ENCODE data around the gene TMEM207. TPM values are rescaled to one million over a fixed set of nuclear protein-coding genes. Genes with fewer than 3 reads are reported as not detected.

Gene TMEM207
- total and polyA plus RNA-seq, 2 of the 8 experiments (the other 6 are each of a cell fraction or from before 2014, with no cell fraction given): not detected

- Histone ChIP-seq H2BK15ac (ENCODE audit: low read length) (no peak overlapping the region), H3K23me2 (ENCODE audit: low read depth, low read length) (no peaks in the 10 kb centered on the region), H3K56ac (replicated peaks; ENCODE audit: insufficient read length, low read depth, low read length) (no peak overlapping the region), H3K23ac (ENCODE audit: insufficient read length) (no peak overlapping the region), H2AFZ (ENCODE audit: low read length) (no peak overlapping the region), H3K79me2 (ENCODE audit: control insufficient read depth in 1 of 2, insufficient read depth in 2 of 2, low read length in 2 of 2) (no peaks in the 10 kb centered on the region), H3K4me2 (ENCODE audit: insufficient read depth in 1 of 2, low read depth in 2 of 2, low read length in 2 of 2) (no peak overlapping the region), H2BK120ac (replicated peaks; ENCODE audit: low read depth, low read length) (no peak overlapping the region), H2BK20ac (ENCODE audit: low read length) (no peak overlapping the region), H4K8ac (ENCODE audit: extremely low read depth, insufficient read depth, low read length) (no peak overlapping the region), H4K5ac (ENCODE audit: insufficient read length, low read depth, low read length) (no peak overlapping the region), H3K4me1 (replicated peaks in 1 of 4; ENCODE audit: control insufficient read depth in 3 of 4, insufficient read depth in 4 of 4, low read length in 3 of 4) (no peaks in the 10 kb centered on the region), H3K27me3 (replicated peaks in 1 of 4; ENCODE audit: control insufficient read depth in 3 of 4, extremely low read depth in 1 of 4, insufficient read depth in 3 of 4, low read length in 3 of 4) (no peaks in the 10 kb centered on the region), H2AK5ac (ENCODE audit: low read depth, low read length) (no peak overlapping the region), H2BK5ac (ENCODE audit: low read depth, low read length) (no peak overlapping the region), H3K79me1 (ENCODE audit: low read depth, low read length) (no peaks in the 10 kb centered on the region), H3K4ac (replicated peaks; ENCODE audit: insufficient read length, low read depth, low read length) (no peak overlapping the region), H3K36me3 (ENCODE audit: control insufficient read depth in 2 of 4, insufficient read depth in 4 of 4, low read length in 3 of 4) (no peaks in the 10 kb centered on the region), H3K27ac (ENCODE audit: low read depth, low read length) (no peak overlapping the region), H3K4me3 (ENCODE audit: extremely low read depth in 1 of 4, insufficient read depth in 2 of 4, low read depth in 3 of 4, low read length in 4 of 4) (no peak overlapping the region), H3K9me3 (ENCODE audit: insufficient read depth in 2 of 2, low read depth in 1 of 2, low read length in 1 of 2) (no peaks in the 10 kb centered on the region), H2BK12ac (ENCODE audit: low read depth, low read length) (no peak overlapping the region), H3K9ac (replicated peaks in 1 of 4; ENCODE audit: extremely low read depth in 1 of 4, low read depth in 3 of 4, low read length in 3 of 4) (no peak overlapping the region), H3K14ac (ENCODE audit: insufficient read length) (no peak overlapping the region), H4K91ac (replicated peaks; ENCODE audit: insufficient read length, low read length) (no peak overlapping the region), H3K18ac (ENCODE audit: extremely low read depth, low read length) (no peak overlapping the region), H4K20me1 (replicated peaks in 1 of 2; ENCODE audit: control insufficient read depth in 1 of 2, insufficient read depth in 2 of 2, low read length in 2 of 2) (no peaks in the 10 kb centered on the region)
- CTCF ChIA-PET (ENCODE audit: partially characterized antibody): no interaction called here
- TF ChIP-seq NRF1 (IDR thresholded peaks at IDR 0.05; ENCODE audit: low read depth, low read length) (no peak), SIX5 (IDR thresholded peaks at IDR 0.05; ENCODE audit: low read depth, low read length) (no peak), KDM1A (IDR thresholded peaks at IDR 0.05; ENCODE audit: borderline replicate concordance, low read length) (no peak), TEAD4 (IDR thresholded peaks at IDR 0.05; ENCODE audit: low read depth, low read length) (no peak), EP300 (IDR thresholded peaks at IDR 0.05; ENCODE audit: borderline replicate concordance in 1 of 2, low read depth in 2 of 2, low read length in 2 of 2) (no peak), SP1 (IDR thresholded peaks at IDR 0.05; ENCODE audit: low read depth, low read length) (no peak), SAP30 (IDR thresholded peaks at IDR 0.05; ENCODE audit: insufficient read depth, insufficient replicate concordance, low read length) (no peak), MAFK (IDR thresholded peaks at IDR 0.05; ENCODE audit: low read depth, low read length) (no peak), FOSL1 (IDR thresholded peaks at IDR 0.05; ENCODE audit: insufficient read depth, low read depth, low read length) (no peak), E2F6 (IDR thresholded peaks at IDR 0.05) (no peak), BRCA1 (IDR thresholded peaks at IDR 0.05; ENCODE audit: low read depth, low read length) (no peak)
- no peak for FAIRE-seq
- POLR2A ChIA-PET (ENCODE audit: partially characterized antibody): no interaction called here
- no peak for DNase-seq (ENCODE audit: low read depth in 1 of 2, low spot score in 2 of 2)
These were observed 67.6 kb downstream of the TMEM207 start for GRCh38 chr3:190382082-190382481.

Measured in H1 (cell line).